Panc1 (cell line): ENCODE results near the gene LSM10. TPM values are rescaled to one million over a fixed set of nuclear protein-coding genes. Genes with fewer than 3 reads are reported as not detected.

ENCODE experiments used
- ATAC-seq: fragments of 200-7000 bp; cut with Tn5 transposase; 2 replicates; pipeline ENCODE4 v1.9.1; 2020; ENCODE audit warnings: mild to moderate bottlenecking, moderate library complexity
- BruUV-seq: library from RNA; stranded (reverse); fragments of 400-500 nt; replicated peaks from 2 replicates; lab custom pipeline; 2021; lab: Mats Ljungman, UMichigan
- CTCF ChIA-PET: fragments of 300-600 bp; sonication (Branson Sonifier 250); formaldehyde crosslinking; loops from one replicate; lab custom pipeline; 2022; ENCODE audit warnings: antibody characterized with exemption; lab: Charles Lee
- POLR2A ChIA-PET: fragments of 300-600 bp; sonication (Branson Sonifier 250); formaldehyde crosslinking; loops from one replicate; lab custom pipeline; 2022; ENCODE audit warnings: antibody characterized with exemption; lab: Charles Lee
- DNase-seq: peaks from one replicate; pipeline ENCODE4 v3.0.0-alpha.2; 2010; ENCODE audit warnings: low read depth, low spot score
- H3K27ac ChIP-seq: 2 replicates; pipeline ENCODE4 v1.5.1; 2011; ENCODE audit warnings: mild to moderate bottlenecking, low read length, inconsistent platforms
- H3K27me3 ChIP-seq: fragments of 200-500 bp; sonication (Bioruptor generic); 2 replicates; pipeline ENCODE4 v1.6.0; 2014; ENCODE audit warnings: low read length, inconsistent platforms; ENCODE audit not compliant: control insufficient read depth, insufficient read depth
- H3K36me3 ChIP-seq: fragments of 200-500 bp; sonication (Bioruptor generic); 2 replicates; pipeline ENCODE4 v1.5.1; 2014; ENCODE audit warnings: inconsistent platforms, mild to moderate bottlenecking, low read length, moderate library complexity; ENCODE audit not compliant: control insufficient read depth, insufficient read depth
- H3K4me1 ChIP-seq: 2 replicates; pipeline ENCODE4 v1.5.1; 2011; ENCODE audit warnings: inconsistent platforms, mild to moderate bottlenecking, low read length, moderate library complexity; ENCODE audit not compliant: control insufficient read depth, insufficient read depth
- H3K4me3 ChIP-seq, 2 experiments: 2 replicates each; pipeline ENCODE4 v1.5.1; 2011 to 2012; ENCODE audit warnings: low read depth in 2 of 2, low read length in 2 of 2, mild to moderate bottlenecking in 2 of 2, inconsistent platforms in 1 of 2, moderate library complexity in 1 of 2
- H3K9me3 ChIP-seq: fragments of 200-500 bp; sonication (Bioruptor generic); 2 replicates; pipeline ENCODE4 v1.5.1; 2014; ENCODE audit warnings: low read depth, mild to moderate bottlenecking, inconsistent platforms, low read length, moderate library complexity; ENCODE audit not compliant: control insufficient read depth, insufficient read depth
- CTCF ChIP-seq: fragments of 450-650 bp; IDR thresholded peaks from 2 replicates; pipeline ENCODE4 v1.5.1; 2017; ENCODE audit warnings: mild to moderate bottlenecking
- POLR2AphosphoS5 ChIP-seq: IDR thresholded peaks from 2 replicates; pipeline ENCODE4 v1.6.1; 2012; ENCODE audit warnings: mild to moderate bottlenecking, low read depth, low read length, moderate library complexity
- REST ChIP-seq, 2 experiments: IDR thresholded peaks; 2 replicates each; pipeline ENCODE4 v1.6.1; 2011 to 2012; ENCODE audit warnings: low read depth in 2 of 2, control low read depth in 1 of 2, low read length in 1 of 2, mild to moderate bottlenecking in 1 of 2, moderate library complexity in 1 of 2; ENCODE audit not compliant: insufficient read depth in 1 of 2
- SIN3A ChIP-seq: IDR thresholded peaks from 2 replicates; pipeline ENCODE4 v1.6.1; 2012; ENCODE audit warnings: low read depth, mild to moderate bottlenecking, low read length, moderate library complexity, borderline replicate concordance; ENCODE audit not compliant: insufficient read depth
- TCF7L2 ChIP-seq: IDR thresholded peaks from 2 replicates; pipeline ENCODE4 v1.6.1; 2011; ENCODE audit warnings: mild to moderate bottlenecking, low read depth, low read length, inconsistent platforms
- in situ Hi-C: cut with HindIII; loops from 2 replicates; pipeline ENCODE4 v1.10.0; 2016; ENCODE audit warnings: low sequenced_read_pairs, low pct_unique_long_range_greater_than_20kb
- intact Hi-C: fragments of 100-400 bp; cut with micrococcal nuclease; formaldehyde crosslinking; loops from one replicate; pipeline ENCODE4 v1.10.0; 2022; ENCODE audit not compliant: unreplicated experiment
- total RNA-seq: library from RNA; stranded (reverse); gene quantifications from one replicate; pipeline ENCODE4 v1.2.1, GENCODE V29; 2021; ENCODE audit not compliant: unreplicated experiment

The LSM10 gene
- total RNA-seq, 1 experiment from 2014 or later: 53.7 TPM

- TF ChIP-seq REST (IDR thresholded peaks at IDR 0.05; ENCODE audit: insufficient read depth in 1 of 2, low read depth in 2 of 2, low read length in 1 of 2) (no peak), SIN3A (no peak), CTCF (no peak), TCF7L2 (no peak), POLR2AphosphoS5 (no peak)
- no peaks in the 10 kb centered on the region for H3K27me3 ChIP-seq
- ATAC-seq: no peak
- 0 out of 2 replicates have a peak, but pooled peaks cover 2% of the 10 kb centered on the region for H3K4me1 ChIP-seq
- no peak for DNase-seq
- intact Hi-C loops (no loop called here), in situ Hi-C loops (no loop called here)
- H3K9me3 ChIP-seq: no peaks in the 10 kb centered on the region
- ChIA-PET CTCF (no interaction called here), POLR2A (no interaction called here)
- BruUV-seq: no TSS peak
- H3K27ac ChIP-seq: no peak overlapping the region
- no peaks in the 10 kb centered on the region for H3K36me3 ChIP-seq
- H3K4me3 ChIP-seq: no peak overlapping the region
Measured at GRCh38 chr1:36393686-36394085, 4.0 kb downstream of the LSM10 start.

GRCh38 chr1:36392836-36393235, 4.9 kb downstream of the LSM10 start:
- DNase-seq (no peak), ATAC-seq (no peak)
- Histone ChIP-seq H3K4me3 (no peak overlapping the region), H3K27ac (no peak overlapping the region), H3K27me3 (no peaks in the 10 kb centered on the region), H3K36me3 (no peaks in the 10 kb centered on the region), H3K4me1 (peaks cover 2% of the 10 kb centered on the region; the same call in 1 of the 2 replicates), H3K9me3 (no peaks in the 10 kb centered on the region)
- no TSS peak for BruUV-seq
- TF ChIP-seq POLR2AphosphoS5 (no peak), TCF7L2 (no peak), CTCF (no peak), SIN3A (no peak), REST (IDR thresholded peaks at IDR 0.05; ENCODE audit: insufficient read depth in 1 of 2, low read depth in 2 of 2, low read length in 1 of 2) (no peak)
- ChIA-PET POLR2A (no interaction called here), CTCF (interaction anchor here (0.7 kb wide), 1 partner anchor 11 kb away, joined by 3 read pairs; no protein-coding TSS in a partner anchor)
- intact Hi-C loops: no loop called here
- in situ Hi-C loops: no loop called here
